Upper lobe of left lung (tissue), 4 donors: ENCODE data around the gene SMARCB1.

Experiments used
- CTCF ChIP-seq, 6 experiments: fragments of 450-650 bp in 4 of 6; fragments of 200-600 bp in 2 of 6; sonication (generic) in 2 of 6; IDR thresholded peaks; one replicate each; pipeline ENCODE4 v1.5.1; 2016 to 2019; ENCODE audit warnings: antibody characterized with exemption in 6 of 6
- POLR2A ChIP-seq, 4 donors: fragments of 450-650 bp; IDR thresholded peaks; one replicate each; pipeline ENCODE4 v1.5.1; 2016 to 2017; ENCODE audit warnings: antibody characterized with exemption in 4 of 4, mild to moderate bottlenecking in 2 of 4

GRCh38 chr22:23779731-23780130 is 7.0 kb upstream of the SMARCB1 start:
- TF ChIP-seq CTCF (IDR thresholded peaks at IDR 0.05) (no peak), POLR2A (IDR thresholded peaks at IDR 0.05) (no peak)
